Panc1 (cell line): ENCODE measurements around the gene CCDC148.

Experiments used
- CTCF ChIP-seq: fragments of 450-650 bp; IDR thresholded peaks from 2 replicates; pipeline ENCODE4 v1.5.1; 2017; ENCODE audit warnings: mild to moderate bottlenecking
- POLR2AphosphoS5 ChIP-seq: IDR thresholded peaks from 2 replicates; pipeline ENCODE4 v1.6.1; 2012; ENCODE audit warnings: mild to moderate bottlenecking, low read depth, low read length, moderate library complexity
- REST ChIP-seq, 2 experiments: IDR thresholded peaks; 2 replicates each; pipeline ENCODE4 v1.6.1; 2011 to 2012; ENCODE audit warnings: low read depth in 2 of 2, control low read depth in 1 of 2, low read length in 1 of 2, mild to moderate bottlenecking in 1 of 2, moderate library complexity in 1 of 2; ENCODE audit not compliant: insufficient read depth in 1 of 2
- SIN3A ChIP-seq: IDR thresholded peaks from 2 replicates; pipeline ENCODE4 v1.6.1; 2012; ENCODE audit warnings: low read depth, mild to moderate bottlenecking, low read length, moderate library complexity, borderline replicate concordance; ENCODE audit not compliant: insufficient read depth
- TCF7L2 ChIP-seq: IDR thresholded peaks from 2 replicates; pipeline ENCODE4 v1.6.1; 2011; ENCODE audit warnings: mild to moderate bottlenecking, low read depth, low read length, inconsistent platforms

- TF ChIP-seq CTCF (no peak), REST (IDR thresholded peaks at IDR 0.05; ENCODE audit: insufficient read depth in 1 of 2, low read depth in 2 of 2, low read length in 1 of 2) (no peak), POLR2AphosphoS5 (no peak), SIN3A (no peak), TCF7L2 (no peak)
Observed at GRCh38 chr2:158410132-158410531, 46.4 kb downstream of the CCDC148 start.
